H54 (cell line): ENCODE measurements around the gene PAGR1.
A peak's percentile ranks its signal among the peaks of the same experiment; 100 is the strongest.
"Not testable (repeated sequence)": the region's sequence is repeated elsewhere in the genome, so short reads cannot be mapped to it uniquely, and the experiment has no call there.

Experiments used
- DNase-seq: peaks from one replicate; pipeline ENCODE4 v3.0.0; 2011; ENCODE audit warnings: low spot score, mixed read lengths; ENCODE audit not compliant: insufficient read length
- FAIRE-seq: peaks from 3 replicates; lab custom pipeline; 2011; peaks lifted over from hg19 to GRCh38; lab: Jason Lieb, UNC
- POLR2A ChIP-seq: IDR thresholded peaks from 2 replicates; pipeline ENCODE4 v1.6.1; 2011; ENCODE audit warnings: low read depth, mild to moderate bottlenecking, low read length

Gene PAGR1

GRCh38 chr16:29784901-29785500, 31.0 kb upstream of the PAGR1 start:
- TF ChIP-seq POLR2A, result no peak
- no peak for FAIRE-seq
- no peak for DNase-seq

- DNase-seq, FAIRE-seq: not testable (repeated sequence)
Observed at GRCh38 chr16:29787155-29787554, 28.8 kb upstream of the PAGR1 start.

GRCh38 chr16:29789775-29790182, 26.2 kb upstream of the PAGR1 start:
- DNase-seq (no peak), FAIRE-seq (no peak)
- no peak for TF ChIP-seq POLR2A

GRCh38 chr16:29790183-29790948, 25.6 kb upstream of the PAGR1 start, which contains the start of gene KIF22:
TSS of gene KIF22 (plus strand) at chr16:29790751. CDS start at chr16:29790760, 9 bp downstream.
- DNase-seq (peak; percentile 95), FAIRE-seq (no peak)
- TF ChIP-seq POLR2A, result peak; percentile 64

GRCh38 chr16:29790949-29791844, 24.8 kb upstream of the PAGR1 start:
- no peak for TF ChIP-seq POLR2A
- DNase-seq (no peak), FAIRE-seq (no peak)

GRCh38 chr16:29791845-29792807, 23.8 kb upstream of the PAGR1 start:
- FAIRE-seq (no peak), DNase-seq (no peak)
- no peak for TF ChIP-seq POLR2A

- DNase-seq, FAIRE-seq: not testable (repeated sequence)
Observed at GRCh38 chr16:29793153-29793552, 22.8 kb upstream of the PAGR1 start.

- DNase-seq (no peak), FAIRE-seq (no peak)
- TF ChIP-seq POLR2A, result no peak
Observed at GRCh38 chr16:29794231-29794710, 21.7 kb upstream of the PAGR1 start.

- FAIRE-seq (no peak), DNase-seq (no peak)
- no peak; the same call in 1 of the 2 replicates for TF ChIP-seq POLR2A
Observed at GRCh38 chr16:29802416-29802935, 13.5 kb upstream of the PAGR1 start.

GRCh38 chr16:29804020-29804419, 11.9 kb upstream of the PAGR1 start:
- TF ChIP-seq POLR2A, result no peak
- no peak for DNase-seq
- no peak for FAIRE-seq

GRCh38 chr16:29804455-29805231, 11.3 kb upstream of the PAGR1 start:
- FAIRE-seq (no peak), DNase-seq (peak; percentile 76)
- no peak; the same call in 1 of the 2 replicates for TF ChIP-seq POLR2A
